GM18519 (cell line): ENCODE data around the gene NAGA.
"Not testable (repeated sequence)": the region's sequence is repeated elsewhere in the genome, so short reads cannot be mapped to it uniquely, and the experiment has no call there.

ENCODE experiments used
- ATAC-seq: cut with Tn5 transposase; IDR thresholded peaks from one replicate; pipeline ENCODE4 v1.9.1; 2021; ENCODE audit warnings: mild to moderate bottlenecking, moderate library complexity; ENCODE audit not compliant: unreplicated experiment, low FRiP score

NAGA gene

GRCh38 chr22:42070517-42071422, at the start of gene NAGA:
TSS of gene NAGA (minus strand) at chr22:42070812. CDS start at chr22:42070297, 515 bp downstream.
- peak; percentile 79 for ATAC-seq

DNA sequence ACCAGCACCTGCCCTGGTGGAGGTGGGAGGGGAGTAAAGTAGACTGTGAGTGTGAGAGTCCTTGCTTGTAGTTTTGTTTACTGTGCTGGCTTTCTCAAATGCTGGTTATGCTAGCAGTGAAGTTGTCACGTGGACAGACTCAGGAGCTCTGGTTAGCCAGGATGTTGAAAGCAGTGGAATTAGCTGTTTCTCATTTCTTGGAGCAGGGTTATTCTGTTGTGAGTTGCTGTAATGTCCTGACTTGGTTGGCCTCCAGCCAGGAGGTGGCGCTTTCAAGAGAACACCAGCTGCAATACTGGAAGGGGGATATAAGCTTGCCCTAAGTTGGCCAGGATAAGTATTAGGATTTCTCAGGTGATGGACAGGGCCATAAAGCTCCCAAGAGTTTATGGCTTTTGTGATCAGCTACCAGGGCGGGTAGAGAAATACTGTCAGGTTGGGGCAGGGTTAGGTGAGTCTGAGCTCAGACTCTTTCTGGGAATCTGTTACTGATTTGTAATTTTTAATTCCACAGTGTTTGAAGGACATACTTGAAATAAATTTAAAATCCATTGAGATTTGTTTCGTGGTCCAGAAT, 46.3 kb upstream of the NAGA start:
- ATAC-seq = no peak

- not testable (repeated sequence) for ATAC-seq
Measured at GRCh38 chr22:42115420-42115830, 44.8 kb upstream of the NAGA start.

- no peak for ATAC-seq
Measured at GRCh38 chr22:42114721-42115120, 44.1 kb upstream of the NAGA start.

- not testable (repeated sequence) for ATAC-seq
Measured at GRCh38 chr22:42112793-42113192, 42.2 kb upstream of the NAGA start.

- ATAC-seq = no peak
Measured at GRCh38 chr22:42111798-42112197, 41.2 kb upstream of the NAGA start.

GRCh38 chr22:42108848-42109247, 38.2 kb upstream of the NAGA start:
- ATAC-seq = no peak

GRCh38 chr22:42104332-42104860, 33.8 kb upstream of the NAGA start:
- not testable (repeated sequence) for ATAC-seq

DNA sequence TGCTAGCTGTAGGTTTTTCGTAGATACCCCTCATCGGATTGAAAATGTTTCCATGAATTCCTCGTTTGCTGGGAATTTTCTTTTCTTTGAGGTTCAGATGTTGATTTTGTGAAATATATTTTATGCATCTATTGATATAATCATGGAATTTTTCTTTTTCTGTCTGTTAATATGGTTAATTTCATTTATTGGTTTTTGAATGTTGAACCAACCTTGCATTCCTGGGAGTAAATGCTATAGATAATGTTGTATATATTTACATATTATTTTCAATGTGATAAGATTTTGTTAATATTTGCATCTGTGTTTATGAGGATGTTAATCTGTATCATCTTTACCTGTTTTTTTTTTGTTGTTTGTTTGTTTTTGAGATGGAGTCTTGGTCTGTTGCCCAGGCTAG, 30.6 kb upstream of the NAGA start:
- ATAC-seq = no peak

DNA sequence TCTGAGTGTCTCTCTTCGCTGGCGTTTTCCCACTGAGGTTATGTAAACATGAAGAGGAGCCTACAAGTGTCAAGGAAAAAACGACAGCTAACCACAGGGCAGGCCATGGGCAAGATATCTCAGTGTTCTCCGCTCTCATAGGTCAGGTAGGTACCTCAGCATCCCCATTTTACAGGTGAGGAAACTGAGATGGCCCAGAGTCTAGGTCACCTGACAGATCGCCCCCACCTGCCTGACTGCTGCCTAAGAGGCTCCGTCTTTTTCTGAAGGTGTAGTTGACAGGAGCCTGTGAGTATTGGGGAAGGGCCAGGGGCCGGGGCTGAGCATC, 20.8 kb upstream of the NAGA start:
- no peak for ATAC-seq

DNA sequence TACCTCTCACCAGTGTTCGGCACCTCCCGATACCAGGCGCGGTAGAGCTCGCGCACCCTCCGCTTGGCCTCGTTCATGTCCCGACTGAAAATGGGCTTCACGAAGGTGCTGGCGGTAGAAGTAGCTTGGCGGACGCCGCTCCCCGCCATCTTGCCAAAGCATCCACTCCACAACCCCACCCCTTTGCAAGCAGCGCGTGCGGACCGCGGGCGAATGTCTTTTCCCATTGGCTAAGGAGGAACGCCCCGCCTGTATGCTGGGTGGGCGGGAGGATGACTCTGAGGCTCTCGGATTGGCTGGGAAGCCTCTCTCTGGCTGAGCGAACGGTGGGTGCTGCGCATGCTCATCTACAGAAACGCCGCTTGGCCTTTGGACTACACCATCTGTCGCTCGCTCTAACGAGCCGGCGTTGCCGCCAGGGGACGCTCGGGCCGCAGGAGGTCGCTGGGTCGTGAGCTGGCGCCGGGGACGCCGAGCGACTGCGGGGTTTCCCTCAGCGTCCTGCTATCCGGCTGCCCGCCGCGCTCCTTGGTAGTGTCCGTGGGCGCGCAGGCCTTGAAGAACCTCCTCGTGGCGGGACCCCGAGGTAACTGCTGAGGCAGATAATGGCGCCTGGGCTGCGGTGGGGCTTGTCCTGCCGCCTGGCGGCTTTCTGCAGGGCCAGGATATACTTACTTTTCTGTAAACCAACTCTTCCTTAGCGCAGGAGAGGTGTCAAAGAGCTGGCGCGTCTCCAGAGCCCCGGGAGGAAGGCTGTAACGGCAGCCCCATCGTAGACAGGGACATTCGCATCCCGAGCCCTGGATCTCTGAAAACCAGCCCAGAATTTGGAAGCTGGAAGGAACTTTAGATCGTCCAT, 20.2 kb upstream of the NAGA start, which contains the start of gene NDUFA6:
Gene NDUFA6 (minus strand): TSS at position 177 of the 859 bp plus-strand sequence. CDS start 28 bp downstream, at position 149.
- peak; percentile 92 for ATAC-seq

GRCh38 chr22:42086051-42086450, 15.4 kb upstream of the NAGA start:
- no peak for ATAC-seq

- no peak for ATAC-seq
Measured at GRCh38 chr22:42084874-42085273, 14.3 kb upstream of the NAGA start.

DNA sequence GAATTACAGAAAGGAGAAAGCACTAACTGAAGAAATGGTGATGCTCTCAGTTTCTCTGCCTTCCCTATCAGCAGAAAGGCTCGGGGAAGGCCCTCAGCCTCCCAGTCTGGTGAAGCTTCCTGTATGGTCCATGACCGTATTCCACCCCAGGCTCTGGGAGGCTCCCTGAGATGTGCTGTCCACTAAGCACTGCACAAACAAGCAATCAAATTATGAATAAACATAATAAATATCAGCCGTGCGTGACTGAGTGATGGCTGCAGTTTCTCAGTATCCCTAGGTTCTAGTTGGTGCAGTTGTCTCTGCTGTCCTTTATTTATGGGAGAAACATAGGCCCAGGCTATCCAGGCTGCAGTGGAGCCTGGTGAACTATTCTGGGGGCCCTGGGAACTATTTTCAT, 12.5 kb upstream of the NAGA start:
- ATAC-seq = no peak

- ATAC-seq = no peak
Measured at GRCh38 chr22:42080287-42080686, 9.7 kb upstream of the NAGA start.

DNA sequence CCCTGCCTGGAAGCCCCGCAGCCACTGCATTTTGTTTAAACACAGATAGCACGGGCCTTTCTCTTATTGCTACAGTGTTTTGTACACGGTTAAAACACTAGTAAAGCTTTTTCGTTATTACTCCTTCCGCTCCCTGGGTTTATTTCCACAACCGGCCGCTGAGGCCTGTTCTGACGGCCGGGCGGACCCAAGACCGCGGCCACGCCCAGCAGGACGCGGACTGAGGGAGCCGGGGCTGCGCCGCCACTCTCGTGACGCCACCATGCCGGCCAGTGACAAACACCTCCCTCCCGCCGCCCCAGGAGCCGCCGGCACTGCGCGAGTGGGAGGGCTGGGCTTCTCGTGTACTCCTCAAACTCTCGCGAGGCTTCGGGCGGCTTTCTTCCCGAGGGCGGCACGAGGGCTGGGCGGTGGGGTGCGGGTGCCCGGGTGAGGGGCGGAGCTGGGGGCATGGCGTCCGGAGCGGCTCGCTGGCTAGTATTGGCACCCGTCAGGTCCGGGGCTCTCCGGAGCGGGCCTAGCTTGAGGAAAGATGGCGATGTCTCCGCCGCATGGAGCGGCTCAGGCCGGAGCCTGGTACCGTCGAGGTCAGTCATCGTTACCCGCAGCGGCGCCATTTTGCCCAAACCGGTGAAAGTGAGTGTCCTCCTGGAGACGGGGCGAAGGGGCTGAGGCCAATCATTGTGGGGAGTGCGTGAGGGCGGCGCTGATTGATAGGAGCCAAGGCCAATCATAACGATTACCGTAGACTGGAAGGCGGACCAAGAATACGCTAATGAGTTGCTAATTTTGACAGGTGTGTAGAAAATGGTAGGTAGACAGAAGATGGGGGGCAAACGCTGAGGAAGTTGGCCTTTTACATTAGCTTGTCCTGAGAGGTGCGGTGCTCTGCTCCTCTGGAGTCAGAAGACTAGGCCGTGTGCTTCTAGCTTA, 9.0 kb upstream of the NAGA start, which contains the start of gene SMDT1:
Gene SMDT1 (plus strand): TSS at position 382 of the 933 bp plus-strand sequence. CDS start 69 bp downstream, at position 451.
- peak; percentile 57 for ATAC-seq

DNA sequence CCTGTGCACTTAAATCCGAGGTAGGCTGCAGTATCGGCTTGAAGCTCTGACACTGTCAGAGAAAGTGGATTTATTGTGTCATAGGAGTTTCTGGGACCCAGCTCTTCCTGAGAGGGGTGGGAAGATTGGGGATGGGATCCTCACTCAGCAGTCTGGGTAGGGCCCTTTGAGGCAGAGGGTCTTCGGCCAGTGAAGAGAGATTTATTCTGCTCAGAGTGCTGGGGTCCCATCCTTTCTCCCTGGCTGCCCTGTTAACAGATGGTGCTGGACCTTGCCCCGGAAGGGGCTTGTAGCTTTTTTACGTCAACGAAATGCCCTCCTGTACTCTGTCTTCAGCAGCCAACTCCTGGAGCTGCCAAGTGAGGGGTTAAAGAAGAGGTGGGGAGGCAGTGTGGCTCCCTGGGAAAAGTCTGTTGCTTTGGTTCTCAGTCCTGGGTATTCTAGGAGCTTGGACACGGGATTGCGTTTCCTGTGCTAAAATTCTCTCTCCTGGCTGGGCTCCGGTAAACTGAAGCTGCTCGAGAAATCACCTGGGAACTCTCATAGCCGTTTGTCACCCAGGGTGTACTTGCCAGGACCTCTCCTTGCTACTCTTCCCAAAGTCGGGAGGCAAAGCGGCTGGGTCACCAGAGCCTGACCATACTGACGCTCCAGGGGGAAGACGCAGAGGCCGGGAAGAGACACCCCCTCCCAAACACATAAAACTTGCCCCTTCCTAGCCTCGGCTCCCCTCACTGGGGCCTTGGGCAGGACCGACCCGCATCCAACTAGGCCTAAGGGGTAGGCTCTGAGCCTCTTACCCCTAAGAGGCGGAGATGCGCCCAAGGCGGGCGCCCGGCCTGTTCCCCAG, 8.1 kb upstream of the NAGA start:
- peak; percentile 8 for ATAC-seq

- no peak for ATAC-seq
Measured at GRCh38 chr22:42077486-42078125, 7.0 kb upstream of the NAGA start.
